GM10266 (cell line): ENCODE results near the gene EIF4G2.

Experiments used
- DNase-seq: peaks from one replicate; pipeline ENCODE4 v3.0.0; 2012; ENCODE audit errors: extremely low spot score
- CTCF ChIP-seq: IDR thresholded peaks from 2 replicates; pipeline ENCODE4 v1.5.1; 2012; ENCODE audit warnings: mild to moderate bottlenecking, low read depth; ENCODE audit not compliant: control insufficient read depth, insufficient read depth; ENCODE audit errors: missing control alignments

The EIF4G2 gene

DNA sequence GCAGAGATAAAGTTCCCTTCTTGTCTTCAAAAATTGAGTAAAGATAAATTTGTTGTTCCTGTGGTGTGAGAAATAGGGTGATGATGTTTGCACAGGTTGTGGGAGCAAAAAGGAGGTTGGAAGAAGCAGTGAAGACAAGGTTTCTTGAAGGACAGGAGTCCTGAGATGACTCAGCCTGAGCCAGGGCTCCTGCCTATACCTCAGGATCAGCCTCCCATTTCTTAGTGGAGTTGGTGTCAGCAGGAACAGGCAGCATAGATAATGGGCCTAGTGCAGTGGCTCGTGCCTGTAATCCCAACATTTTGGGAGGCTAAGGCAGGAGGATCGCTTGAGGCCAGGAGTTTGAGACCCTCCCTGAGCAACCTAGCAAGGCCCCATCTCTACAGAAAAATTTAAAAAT, 28.7 kb downstream of the EIF4G2 start:
- DNase-seq, result no peak
- no peak for TF ChIP-seq CTCF

- DNase-seq, result no peak
- no peak for TF ChIP-seq CTCF
Observed at GRCh38 chr11:10779086-10779485, 29.6 kb downstream of the EIF4G2 start.

GRCh38 chr11:10778217-10778970, 30.3 kb downstream of the EIF4G2 start:
- no peak for DNase-seq
- TF ChIP-seq CTCF, result no peak

DNA sequence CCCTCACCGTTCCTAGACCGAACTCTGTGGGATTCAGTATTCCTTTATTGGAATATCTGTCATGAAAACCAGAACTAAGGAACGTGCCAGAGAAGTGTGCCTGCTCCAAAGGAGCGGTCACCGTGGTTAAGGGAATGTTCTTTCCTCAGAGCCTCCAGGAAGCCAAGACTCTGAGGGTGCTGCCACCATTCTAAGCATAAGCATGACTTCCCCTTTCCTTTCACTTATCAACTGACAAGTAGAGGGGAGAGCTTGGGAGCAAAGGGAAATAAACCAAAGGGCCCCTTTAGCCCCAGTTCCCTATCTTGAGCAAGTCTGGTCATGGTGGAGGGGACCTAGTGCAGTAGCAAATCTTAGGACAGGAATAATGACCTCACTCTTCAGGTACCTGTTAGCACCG, 30.9 kb downstream of the EIF4G2 start:
- DNase-seq, result no peak
- TF ChIP-seq CTCF, result no peak

GRCh38 chr11:10777393-10777793, 31.3 kb downstream of the EIF4G2 start:
- DNase-seq, result no peak
- no peak for TF ChIP-seq CTCF

- no peak for DNase-seq
- no peak for TF ChIP-seq CTCF
Observed at GRCh38 chr11:10774811-10775210, 33.9 kb downstream of the EIF4G2 start.

- no peak for TF ChIP-seq CTCF
- DNase-seq, result no peak
Observed at GRCh38 chr11:10771457-10771856, 37.3 kb downstream of the EIF4G2 start.
